ENCODE results near the gene JAK1. TPM values are rescaled to one million over a fixed set of nuclear protein-coding genes. Genes with fewer than 3 reads are reported as not detected.

JAK1 gene
- total and polyA plus RNA-seq, 2 experiments from 2014 or later: 8.0 to 19.5 TPM

DNA sequence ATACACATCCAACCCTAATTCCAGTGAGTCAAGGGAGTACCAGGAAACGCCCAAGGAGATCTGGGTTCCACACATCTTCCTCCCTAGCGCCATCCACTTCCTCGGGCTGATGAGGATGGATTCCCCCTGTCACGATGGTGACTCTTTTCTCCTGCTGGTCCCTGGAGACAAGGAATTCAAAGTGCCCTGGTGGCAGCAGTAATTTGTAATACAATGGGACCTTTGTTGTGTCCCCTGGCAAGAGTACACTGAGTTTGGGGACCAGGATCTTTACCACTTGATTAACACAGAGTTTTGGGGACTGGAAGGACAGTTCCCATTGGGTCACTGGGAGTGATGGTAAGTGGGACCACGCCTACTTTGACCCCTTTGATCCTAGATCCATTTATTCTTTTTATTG, 9.4 kb upstream of the JAK1 start:
- Histone ChIP-seq H3K4me1 (ENCODE audit: insufficient read depth) (peaks cover 5% of the 10 kb centered on the region; the same call in 1 of the 2 replicates), H4K20me1 (replicated peaks; ENCODE audit: insufficient read depth) (no peaks in the 10 kb centered on the region), H3F3A (replicated peaks; ENCODE audit: low read depth) (no peaks in the 10 kb centered on the region), H3K27me3 (ENCODE audit: insufficient read depth) (no peaks in the 10 kb centered on the region), H2AFZ (no peak overlapping the region), H3K27ac (ENCODE audit: low read depth) (no peak overlapping the region), H3K4me2 (no peak overlapping the region), H3K9me2 (ENCODE audit: insufficient read depth) (no peaks in the 10 kb centered on the region), H3K36me3 (ENCODE audit: insufficient read depth) (no peaks in the 10 kb centered on the region), H3K79me2 (replicated peaks; ENCODE audit: insufficient read depth) (no peaks in the 10 kb centered on the region), H3K4me3 (no peak overlapping the region)
- no peak for DNase-seq (ENCODE audit: low spot score)
- ATAC-seq: no peak
- TF ChIP-seq, protein P1, sequence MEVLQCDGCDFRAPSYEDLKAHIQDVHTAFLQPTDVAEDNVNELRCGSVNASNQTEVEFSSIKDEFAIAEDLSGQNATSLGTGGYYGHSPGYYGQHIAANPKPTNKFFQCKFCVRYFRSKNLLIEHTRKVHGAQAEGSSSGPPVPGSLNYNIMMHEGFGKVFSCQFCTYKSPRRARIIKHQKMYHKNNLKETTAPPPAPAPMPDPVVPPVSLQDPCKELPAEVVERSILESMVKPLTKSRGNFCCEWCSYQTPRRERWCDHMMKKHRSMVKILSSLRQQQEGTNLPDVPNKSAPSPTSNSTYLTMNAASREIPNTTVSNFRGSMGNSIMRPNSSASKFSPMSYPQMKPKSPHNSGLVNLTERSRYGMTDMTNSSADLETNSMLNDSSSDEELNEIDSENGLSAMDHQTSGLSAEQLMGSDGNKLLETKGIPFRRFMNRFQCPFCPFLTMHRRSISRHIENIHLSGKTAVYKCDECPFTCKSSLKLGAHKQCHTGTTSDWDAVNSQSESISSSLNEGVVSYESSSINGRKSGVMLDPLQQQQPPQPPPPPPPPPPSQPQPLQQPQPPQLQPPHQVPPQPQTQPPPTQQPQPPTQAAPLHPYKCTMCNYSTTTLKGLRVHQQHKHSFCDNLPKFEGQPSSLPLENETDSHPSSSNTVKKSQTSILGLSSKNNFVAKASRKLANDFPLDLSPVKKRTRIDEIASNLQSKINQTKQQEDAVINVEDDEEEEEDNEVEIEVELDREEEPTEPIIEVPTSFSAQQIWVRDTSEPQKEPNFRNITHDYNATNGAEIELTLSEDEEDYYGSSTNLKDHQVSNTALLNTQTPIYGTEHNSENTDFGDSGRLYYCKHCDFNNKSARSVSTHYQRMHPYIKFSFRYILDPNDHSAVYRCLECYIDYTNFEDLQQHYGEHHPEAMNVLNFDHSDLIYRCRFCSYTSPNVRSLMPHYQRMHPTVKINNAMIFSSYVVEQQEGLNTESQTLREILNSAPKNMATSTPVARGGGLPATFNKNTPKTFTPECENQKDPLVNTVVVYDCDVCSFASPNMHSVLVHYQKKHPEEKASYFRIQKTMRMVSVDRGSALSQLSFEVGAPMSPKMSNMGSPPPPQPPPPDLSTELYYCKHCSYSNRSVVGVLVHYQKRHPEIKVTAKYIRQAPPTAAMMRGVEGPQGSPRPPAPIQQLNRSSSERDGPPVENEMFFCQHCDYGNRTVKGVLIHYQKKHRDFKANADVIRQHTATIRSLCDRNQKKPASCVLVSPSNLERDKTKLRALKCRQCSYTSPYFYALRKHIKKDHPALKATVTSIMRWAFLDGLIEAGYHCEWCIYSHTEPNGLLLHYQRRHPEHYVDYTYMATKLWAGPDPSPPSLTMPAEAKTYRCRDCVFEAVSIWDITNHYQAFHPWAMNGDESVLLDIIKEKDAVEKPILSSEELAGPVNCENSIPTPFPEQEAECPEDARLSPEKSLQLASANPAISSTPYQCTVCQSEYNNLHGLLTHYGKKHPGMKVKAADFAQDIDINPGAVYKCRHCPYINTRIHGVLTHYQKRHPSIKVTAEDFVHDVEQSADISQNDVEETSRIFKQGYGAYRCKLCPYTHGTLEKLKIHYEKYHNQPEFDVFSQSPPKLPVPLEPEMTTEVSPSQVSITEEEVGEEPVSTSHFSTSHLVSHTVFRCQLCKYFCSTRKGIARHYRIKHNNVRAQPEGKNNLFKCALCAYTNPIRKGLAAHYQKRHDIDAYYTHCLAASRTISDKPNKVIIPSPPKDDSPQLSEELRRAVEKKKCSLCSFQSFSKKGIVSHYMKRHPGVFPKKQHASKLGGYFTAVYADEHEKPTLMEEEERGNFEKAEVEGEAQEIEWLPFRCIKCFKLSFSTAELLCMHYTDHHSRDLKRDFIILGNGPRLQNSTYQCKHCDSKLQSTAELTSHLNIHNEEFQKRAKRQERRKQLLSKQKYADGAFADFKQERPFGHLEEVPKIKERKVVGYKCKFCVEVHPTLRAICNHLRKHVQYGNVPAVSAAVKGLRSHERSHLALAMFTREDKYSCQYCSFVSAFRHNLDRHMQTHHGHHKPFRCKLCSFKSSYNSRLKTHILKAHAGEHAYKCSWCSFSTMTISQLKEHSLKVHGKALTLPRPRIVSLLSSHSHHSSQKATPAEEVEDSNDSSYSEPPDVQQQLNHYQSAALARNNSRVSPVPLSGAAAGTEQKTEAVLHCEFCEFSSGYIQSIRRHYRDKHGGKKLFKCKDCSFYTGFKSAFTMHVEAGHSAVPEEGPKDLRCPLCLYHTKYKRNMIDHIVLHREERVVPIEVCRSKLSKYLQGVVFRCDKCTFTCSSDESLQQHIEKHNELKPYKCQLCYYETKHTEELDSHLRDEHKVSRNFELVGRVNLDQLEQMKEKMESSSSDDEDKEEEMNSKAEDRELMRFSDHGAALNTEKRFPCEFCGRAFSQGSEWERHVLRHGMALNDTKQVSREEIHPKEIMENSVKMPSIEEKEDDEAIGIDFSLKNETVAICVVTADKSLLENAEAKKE (CRISPR knock-in tag; IDR thresholded peaks at IDR 0.05): no peak
- TF ChIP-seq STAT1 (IDR thresholded peaks at IDR 0.05; ENCODE audit: unreplicated experiment): no peak
- TF ChIP-seq, protein P2, sequence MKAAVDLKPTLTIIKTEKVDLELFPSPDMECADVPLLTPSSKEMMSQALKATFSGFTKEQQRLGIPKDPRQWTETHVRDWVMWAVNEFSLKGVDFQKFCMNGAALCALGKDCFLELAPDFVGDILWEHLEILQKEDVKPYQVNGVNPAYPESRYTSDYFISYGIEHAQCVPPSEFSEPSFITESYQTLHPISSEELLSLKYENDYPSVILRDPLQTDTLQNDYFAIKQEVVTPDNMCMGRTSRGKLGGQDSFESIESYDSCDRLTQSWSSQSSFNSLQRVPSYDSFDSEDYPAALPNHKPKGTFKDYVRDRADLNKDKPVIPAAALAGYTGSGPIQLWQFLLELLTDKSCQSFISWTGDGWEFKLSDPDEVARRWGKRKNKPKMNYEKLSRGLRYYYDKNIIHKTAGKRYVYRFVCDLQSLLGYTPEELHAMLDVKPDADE (IDR thresholded peaks at IDR 0.05): no peak
- TF ChIP-seq EZH2phosphoT487 (IDR thresholded peaks at IDR 0.05; ENCODE audit: unreplicated experiment): no peak
- TF ChIP-seq, protein P3, sequence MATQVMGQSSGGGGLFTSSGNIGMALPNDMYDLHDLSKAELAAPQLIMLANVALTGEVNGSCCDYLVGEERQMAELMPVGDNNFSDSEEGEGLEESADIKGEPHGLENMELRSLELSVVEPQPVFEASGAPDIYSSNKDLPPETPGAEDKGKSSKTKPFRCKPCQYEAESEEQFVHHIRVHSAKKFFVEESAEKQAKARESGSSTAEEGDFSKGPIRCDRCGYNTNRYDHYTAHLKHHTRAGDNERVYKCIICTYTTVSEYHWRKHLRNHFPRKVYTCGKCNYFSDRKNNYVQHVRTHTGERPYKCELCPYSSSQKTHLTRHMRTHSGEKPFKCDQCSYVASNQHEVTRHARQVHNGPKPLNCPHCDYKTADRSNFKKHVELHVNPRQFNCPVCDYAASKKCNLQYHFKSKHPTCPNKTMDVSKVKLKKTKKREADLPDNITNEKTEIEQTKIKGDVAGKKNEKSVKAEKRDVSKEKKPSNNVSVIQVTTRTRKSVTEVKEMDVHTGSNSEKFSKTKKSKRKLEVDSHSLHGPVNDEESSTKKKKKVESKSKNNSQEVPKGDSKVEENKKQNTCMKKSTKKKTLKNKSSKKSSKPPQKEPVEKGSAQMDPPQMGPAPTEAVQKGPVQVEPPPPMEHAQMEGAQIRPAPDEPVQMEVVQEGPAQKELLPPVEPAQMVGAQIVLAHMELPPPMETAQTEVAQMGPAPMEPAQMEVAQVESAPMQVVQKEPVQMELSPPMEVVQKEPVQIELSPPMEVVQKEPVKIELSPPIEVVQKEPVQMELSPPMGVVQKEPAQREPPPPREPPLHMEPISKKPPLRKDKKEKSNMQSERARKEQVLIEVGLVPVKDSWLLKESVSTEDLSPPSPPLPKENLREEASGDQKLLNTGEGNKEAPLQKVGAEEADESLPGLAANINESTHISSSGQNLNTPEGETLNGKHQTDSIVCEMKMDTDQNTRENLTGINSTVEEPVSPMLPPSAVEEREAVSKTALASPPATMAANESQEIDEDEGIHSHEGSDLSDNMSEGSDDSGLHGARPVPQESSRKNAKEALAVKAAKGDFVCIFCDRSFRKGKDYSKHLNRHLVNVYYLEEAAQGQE (IDR thresholded peaks at IDR 0.05; ENCODE audit: unreplicated experiment): no peak
- TF ChIP-seq NANOG (IDR thresholded peaks at IDR 0.05; ENCODE audit: borderline replicate concordance): no peak
- TF ChIP-seq EZH2 (IDR thresholded peaks at IDR 0.05; ENCODE audit: low read depth, unreplicated experiment): no peak
- no peak for TF ChIP-seq POLR2AphosphoS5 (IDR thresholded peaks at IDR 0.05; ENCODE audit: low read depth)
- no peak for TF ChIP-seq ZNF331 (CRISPR knock-in tag; IDR thresholded peaks at IDR 0.05; ENCODE audit: low read depth)
- TF ChIP-seq JUNB (IDR thresholded peaks at IDR 0.05; ENCODE audit: unreplicated experiment): no peak
- TF ChIP-seq CREB1 (CRISPR knock-in tag; IDR thresholded peaks at IDR 0.05; ENCODE audit: low read depth): no peak
- TF ChIP-seq, protein P4, sequence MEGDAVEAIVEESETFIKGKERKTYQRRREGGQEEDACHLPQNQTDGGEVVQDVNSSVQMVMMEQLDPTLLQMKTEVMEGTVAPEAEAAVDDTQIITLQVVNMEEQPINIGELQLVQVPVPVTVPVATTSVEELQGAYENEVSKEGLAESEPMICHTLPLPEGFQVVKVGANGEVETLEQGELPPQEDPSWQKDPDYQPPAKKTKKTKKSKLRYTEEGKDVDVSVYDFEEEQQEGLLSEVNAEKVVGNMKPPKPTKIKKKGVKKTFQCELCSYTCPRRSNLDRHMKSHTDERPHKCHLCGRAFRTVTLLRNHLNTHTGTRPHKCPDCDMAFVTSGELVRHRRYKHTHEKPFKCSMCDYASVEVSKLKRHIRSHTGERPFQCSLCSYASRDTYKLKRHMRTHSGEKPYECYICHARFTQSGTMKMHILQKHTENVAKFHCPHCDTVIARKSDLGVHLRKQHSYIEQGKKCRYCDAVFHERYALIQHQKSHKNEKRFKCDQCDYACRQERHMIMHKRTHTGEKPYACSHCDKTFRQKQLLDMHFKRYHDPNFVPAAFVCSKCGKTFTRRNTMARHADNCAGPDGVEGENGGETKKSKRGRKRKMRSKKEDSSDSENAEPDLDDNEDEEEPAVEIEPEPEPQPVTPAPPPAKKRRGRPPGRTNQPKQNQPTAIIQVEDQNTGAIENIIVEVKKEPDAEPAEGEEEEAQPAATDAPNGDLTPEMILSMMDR (conservative IDR thresholded peaks at IDR 0.05; ENCODE audit: low read depth in 2 of 2): no peak
- no peak overlapping the region for H3K4me3 Mint-ChIP-seq
- peaks cover 10% of the 10 kb centered on the region for H3K4me1 Mint-ChIP-seq
- peaks cover 2% of the 10 kb centered on the region for H3K27me3 Mint-ChIP-seq (ENCODE audit: insufficient read depth, low read depth, poor library complexity)
- H3K9me3 Mint-ChIP-seq: no peaks in the 10 kb centered on the region
- H3K36me3 Mint-ChIP-seq (ENCODE audit: low read depth): no peaks in the 10 kb centered on the region
- no peak overlapping the region for H3K27ac Mint-ChIP-seq

Measured in GM23338 (cell line).